Measurements from ENCODE around the gene NPM1. TPM values are rescaled to one million over a fixed set of nuclear protein-coding genes. Genes with fewer than 3 reads are reported as not detected.
A peak's percentile ranks its signal among the peaks of the same experiment; 100 is the strongest.

Gene NPM1
- total RNA-seq, 1 experiment from 2014 or later, result 3,530 TPM

DNA sequence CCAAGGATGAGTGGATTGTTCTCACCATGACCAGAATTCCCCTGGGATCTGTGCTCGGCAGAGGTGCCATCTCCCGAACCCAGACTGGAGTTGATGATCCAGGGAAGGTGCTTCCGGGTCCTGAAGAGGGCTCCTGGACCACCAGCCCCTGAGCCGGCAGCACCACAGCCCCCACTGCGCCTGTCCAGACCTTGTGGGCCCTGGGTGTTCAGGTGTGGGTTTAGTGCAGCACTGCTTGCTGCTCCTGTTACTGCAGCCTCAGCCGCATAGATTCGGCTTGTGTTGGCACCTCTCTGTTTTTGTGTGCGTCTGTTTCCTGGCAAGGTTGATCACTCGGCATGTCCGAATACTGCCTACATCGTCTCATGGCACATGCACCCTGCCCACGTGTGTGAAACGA is 16.3 kb upstream of the NPM1 start:
- DNase-seq (ENCODE audit: low spot score) (no peak), ATAC-seq (peak; percentile 37; the same call in 1 of the 2 replicates)
- Mint-ChIP-seq H3K27ac (no peak overlapping the region), H3K27me3 (ENCODE audit: low read depth) (no peaks in the 10 kb centered on the region; the same call in 1 of the 2 replicates), H3K4me1 (no peaks in the 10 kb centered on the region), H3K9me3 (no peaks in the 10 kb centered on the region), H3K4me3 (no peak overlapping the region), H3K36me3 (no peaks in the 10 kb centered on the region)
- ChIA-PET CTCF (interaction anchor here (1.0 to 1.3 kb wide), 4 partner anchors 10 to 209 kb away, joined by 3 to 6 read pairs (median 4); no protein-coding TSS in a partner anchor), POLR2A (no interaction called here)
- TF ChIP-seq EMX1 (CRISPR knock-in tag; IDR thresholded peaks at IDR 0.05) (no peak), CREB1 (CRISPR knock-in tag; IDR thresholded peaks at IDR 0.05) (no peak), ELF4 (CRISPR knock-in tag; IDR thresholded peaks at IDR 0.05; ENCODE audit: low read depth) (no peak), NFATC4 (CRISPR knock-in tag; IDR thresholded peaks at IDR 0.05) (no peak), MYBL2 (CRISPR knock-in tag; IDR thresholded peaks at IDR 0.05) (no peak), ZNF396 (CRISPR knock-in tag; IDR thresholded peaks at IDR 0.05; ENCODE audit: borderline replicate concordance) (no peak), FOXK1 (CRISPR knock-in tag; IDR thresholded peaks at IDR 0.05) (no peak), OVOL2 (CRISPR knock-in tag; IDR thresholded peaks at IDR 0.05; ENCODE audit: borderline replicate concordance) (no peak), SP1 (CRISPR knock-in tag; conservative IDR thresholded peaks at IDR 0.05) (no peak), GTF2I (CRISPR knock-in tag; conservative IDR thresholded peaks at IDR 0.05) (no peak)
- TF ChIP-seq, protein P1, sequence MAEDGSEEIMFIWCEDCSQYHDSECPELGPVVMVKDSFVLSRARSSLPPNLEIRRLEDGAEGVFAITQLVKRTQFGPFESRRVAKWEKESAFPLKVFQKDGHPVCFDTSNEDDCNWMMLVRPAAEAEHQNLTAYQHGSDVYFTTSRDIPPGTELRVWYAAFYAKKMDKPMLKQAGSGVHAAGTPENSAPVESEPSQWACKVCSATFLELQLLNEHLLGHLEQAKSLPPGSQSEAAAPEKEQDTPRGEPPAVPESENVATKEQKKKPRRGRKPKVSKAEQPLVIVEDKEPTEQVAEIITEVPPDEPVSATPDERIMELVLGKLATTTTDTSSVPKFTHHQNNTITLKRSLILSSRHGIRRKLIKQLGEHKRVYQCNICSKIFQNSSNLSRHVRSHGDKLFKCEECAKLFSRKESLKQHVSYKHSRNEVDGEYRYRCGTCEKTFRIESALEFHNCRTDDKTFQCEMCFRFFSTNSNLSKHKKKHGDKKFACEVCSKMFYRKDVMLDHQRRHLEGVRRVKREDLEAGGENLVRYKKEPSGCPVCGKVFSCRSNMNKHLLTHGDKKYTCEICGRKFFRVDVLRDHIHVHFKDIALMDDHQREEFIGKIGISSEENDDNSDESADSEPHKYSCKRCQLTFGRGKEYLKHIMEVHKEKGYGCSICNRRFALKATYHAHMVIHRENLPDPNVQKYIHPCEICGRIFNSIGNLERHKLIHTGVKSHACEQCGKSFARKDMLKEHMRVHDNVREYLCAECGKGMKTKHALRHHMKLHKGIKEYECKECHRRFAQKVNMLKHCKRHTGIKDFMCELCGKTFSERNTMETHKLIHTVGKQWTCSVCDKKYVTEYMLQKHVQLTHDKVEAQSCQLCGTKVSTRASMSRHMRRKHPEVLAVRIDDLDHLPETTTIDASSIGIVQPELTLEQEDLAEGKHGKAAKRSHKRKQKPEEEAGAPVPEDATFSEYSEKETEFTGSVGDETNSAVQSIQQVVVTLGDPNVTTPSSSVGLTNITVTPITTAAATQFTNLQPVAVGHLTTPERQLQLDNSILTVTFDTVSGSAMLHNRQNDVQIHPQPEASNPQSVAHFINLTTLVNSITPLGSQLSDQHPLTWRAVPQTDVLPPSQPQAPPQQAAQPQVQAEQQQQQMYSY (CRISPR knock-in tag; IDR thresholded peaks at IDR 0.05), result no peak
- TF ChIP-seq, protein P2, sequence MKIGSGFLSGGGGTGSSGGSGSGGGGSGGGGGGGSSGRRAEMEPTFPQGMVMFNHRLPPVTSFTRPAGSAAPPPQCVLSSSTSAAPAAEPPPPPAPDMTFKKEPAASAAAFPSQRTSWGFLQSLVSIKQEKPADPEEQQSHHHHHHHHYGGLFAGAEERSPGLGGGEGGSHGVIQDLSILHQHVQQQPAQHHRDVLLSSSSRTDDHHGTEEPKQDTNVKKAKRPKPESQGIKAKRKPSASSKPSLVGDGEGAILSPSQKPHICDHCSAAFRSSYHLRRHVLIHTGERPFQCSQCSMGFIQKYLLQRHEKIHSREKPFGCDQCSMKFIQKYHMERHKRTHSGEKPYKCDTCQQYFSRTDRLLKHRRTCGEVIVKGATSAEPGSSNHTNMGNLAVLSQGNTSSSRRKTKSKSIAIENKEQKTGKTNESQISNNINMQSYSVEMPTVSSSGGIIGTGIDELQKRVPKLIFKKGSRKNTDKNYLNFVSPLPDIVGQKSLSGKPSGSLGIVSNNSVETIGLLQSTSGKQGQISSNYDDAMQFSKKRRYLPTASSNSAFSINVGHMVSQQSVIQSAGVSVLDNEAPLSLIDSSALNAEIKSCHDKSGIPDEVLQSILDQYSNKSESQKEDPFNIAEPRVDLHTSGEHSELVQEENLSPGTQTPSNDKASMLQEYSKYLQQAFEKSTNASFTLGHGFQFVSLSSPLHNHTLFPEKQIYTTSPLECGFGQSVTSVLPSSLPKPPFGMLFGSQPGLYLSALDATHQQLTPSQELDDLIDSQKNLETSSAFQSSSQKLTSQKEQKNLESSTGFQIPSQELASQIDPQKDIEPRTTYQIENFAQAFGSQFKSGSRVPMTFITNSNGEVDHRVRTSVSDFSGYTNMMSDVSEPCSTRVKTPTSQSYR (CRISPR knock-in tag; IDR thresholded peaks at IDR 0.05), result no peak
- TF ChIP-seq, protein P3, sequence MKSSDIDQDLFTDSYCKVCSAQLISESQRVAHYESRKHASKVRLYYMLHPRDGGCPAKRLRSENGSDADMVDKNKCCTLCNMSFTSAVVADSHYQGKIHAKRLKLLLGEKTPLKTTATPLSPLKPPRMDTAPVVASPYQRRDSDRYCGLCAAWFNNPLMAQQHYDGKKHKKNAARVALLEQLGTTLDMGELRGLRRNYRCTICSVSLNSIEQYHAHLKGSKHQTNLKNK (CRISPR knock-in tag; IDR thresholded peaks at IDR 0.05), result no peak
- TF ChIP-seq, protein P4, sequence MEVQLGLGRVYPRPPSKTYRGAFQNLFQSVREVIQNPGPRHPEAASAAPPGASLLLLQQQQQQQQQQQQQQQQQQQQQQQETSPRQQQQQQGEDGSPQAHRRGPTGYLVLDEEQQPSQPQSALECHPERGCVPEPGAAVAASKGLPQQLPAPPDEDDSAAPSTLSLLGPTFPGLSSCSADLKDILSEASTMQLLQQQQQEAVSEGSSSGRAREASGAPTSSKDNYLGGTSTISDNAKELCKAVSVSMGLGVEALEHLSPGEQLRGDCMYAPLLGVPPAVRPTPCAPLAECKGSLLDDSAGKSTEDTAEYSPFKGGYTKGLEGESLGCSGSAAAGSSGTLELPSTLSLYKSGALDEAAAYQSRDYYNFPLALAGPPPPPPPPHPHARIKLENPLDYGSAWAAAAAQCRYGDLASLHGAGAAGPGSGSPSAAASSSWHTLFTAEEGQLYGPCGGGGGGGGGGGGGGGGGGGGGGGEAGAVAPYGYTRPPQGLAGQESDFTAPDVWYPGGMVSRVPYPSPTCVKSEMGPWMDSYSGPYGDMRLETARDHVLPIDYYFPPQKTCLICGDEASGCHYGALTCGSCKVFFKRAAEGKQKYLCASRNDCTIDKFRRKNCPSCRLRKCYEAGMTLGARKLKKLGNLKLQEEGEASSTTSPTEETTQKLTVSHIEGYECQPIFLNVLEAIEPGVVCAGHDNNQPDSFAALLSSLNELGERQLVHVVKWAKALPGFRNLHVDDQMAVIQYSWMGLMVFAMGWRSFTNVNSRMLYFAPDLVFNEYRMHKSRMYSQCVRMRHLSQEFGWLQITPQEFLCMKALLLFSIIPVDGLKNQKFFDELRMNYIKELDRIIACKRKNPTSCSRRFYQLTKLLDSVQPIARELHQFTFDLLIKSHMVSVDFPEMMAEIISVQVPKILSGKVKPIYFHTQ (CRISPR knock-in tag; IDR thresholded peaks at IDR 0.05), result no peak
- TF ChIP-seq, protein P5, sequence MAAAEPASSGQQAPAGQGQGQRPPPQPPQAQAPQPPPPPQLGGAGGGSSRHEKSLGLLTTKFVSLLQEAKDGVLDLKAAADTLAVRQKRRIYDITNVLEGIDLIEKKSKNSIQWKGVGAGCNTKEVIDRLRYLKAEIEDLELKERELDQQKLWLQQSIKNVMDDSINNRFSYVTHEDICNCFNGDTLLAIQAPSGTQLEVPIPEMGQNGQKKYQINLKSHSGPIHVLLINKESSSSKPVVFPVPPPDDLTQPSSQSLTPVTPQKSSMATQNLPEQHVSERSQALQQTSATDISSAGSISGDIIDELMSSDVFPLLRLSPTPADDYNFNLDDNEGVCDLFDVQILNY (CRISPR knock-in tag; IDR thresholded peaks at IDR 0.05), result no peak

DNA sequence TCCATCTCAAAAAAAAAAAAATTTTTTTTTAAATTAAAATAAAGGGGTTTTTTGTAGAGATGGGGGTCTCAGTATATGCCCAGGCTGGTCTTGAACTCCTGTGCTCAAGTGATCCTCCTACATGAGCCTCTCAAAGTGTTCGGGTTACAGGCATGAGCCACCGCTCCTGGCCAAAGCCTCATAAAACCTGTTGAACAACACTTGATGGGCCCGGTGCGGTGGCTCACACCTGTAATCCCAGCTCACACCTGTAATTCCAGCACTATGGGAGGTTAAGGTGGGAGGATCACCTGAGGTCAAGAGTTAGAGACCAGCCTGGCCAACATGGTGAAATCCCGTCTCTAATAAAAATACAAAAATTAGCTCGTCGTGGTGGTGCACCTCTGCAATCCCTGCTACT is 7.7 kb upstream of the NPM1 start:
- no peak for DNase-seq (ENCODE audit: low spot score)
- Mint-ChIP-seq H3K36me3 (no peaks in the 10 kb centered on the region), H3K27me3 (ENCODE audit: low read depth) (no peaks in the 10 kb centered on the region; the same call in 1 of the 2 replicates), H3K27ac (no peak overlapping the region), H3K9me3 (no peaks in the 10 kb centered on the region), H3K4me1 (no peaks in the 10 kb centered on the region), H3K4me3 (no peak overlapping the region)
- no peak for ATAC-seq
- CTCF ChIA-PET, result interaction anchor here (1.1 to 2.4 kb wide), 2 partner anchors 15 to 60 kb away, joined by 3 to 10 read pairs; no protein-coding TSS in a partner anchor
- POLR2A ChIA-PET, result no interaction called here
- TF ChIP-seq ZNF121 (CRISPR knock-in tag; IDR thresholded peaks at IDR 0.05), result no peak
- TF ChIP-seq NR1H2 (CRISPR knock-in tag; IDR thresholded peaks at IDR 0.05), result no peak
- TF ChIP-seq NFYB (CRISPR knock-in tag; conservative IDR thresholded peaks at IDR 0.05; ENCODE audit: low read depth), result no peak
- no peak for TF ChIP-seq ZNF317 (CRISPR knock-in tag; IDR thresholded peaks at IDR 0.05; ENCODE audit: borderline replicate concordance, low read depth)
- TF ChIP-seq, protein P2 (CRISPR knock-in tag; IDR thresholded peaks at IDR 0.05), result no peak
- TF ChIP-seq, protein P6, sequence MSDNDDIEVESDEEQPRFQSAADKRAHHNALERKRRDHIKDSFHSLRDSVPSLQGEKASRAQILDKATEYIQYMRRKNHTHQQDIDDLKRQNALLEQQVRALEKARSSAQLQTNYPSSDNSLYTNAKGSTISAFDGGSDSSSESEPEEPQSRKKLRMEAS (CRISPR knock-in tag; IDR thresholded peaks at IDR 0.05), result no peak
- TF ChIP-seq ZNF263 (CRISPR knock-in tag; IDR thresholded peaks at IDR 0.05; ENCODE audit: low read depth), result no peak
